ENCODE results near the gene SLC19A1. TPM values are rescaled to one million over a fixed set of nuclear protein-coding genes. Genes with fewer than 3 reads are reported as not detected.

The SLC19A1 gene
- total RNA-seq, 1 donor from 2014 or later: 36.8 TPM

DNA sequence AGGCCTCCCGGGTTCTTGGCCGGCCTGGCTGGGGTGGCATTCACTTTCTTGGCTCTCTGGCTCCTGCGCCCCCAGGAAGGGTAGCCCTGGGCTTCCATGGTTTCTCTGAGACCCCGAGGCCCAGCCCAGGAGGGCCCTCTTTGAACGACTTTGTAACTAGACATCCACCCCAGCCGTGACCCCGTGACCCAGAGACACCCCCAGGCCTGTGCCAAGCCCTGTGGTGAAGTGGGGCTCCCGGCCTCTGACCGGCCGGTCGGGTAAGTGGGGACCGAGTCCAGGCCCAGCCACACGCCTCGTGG is 73.3 kb downstream of the SLC19A1 start:
- peaks cover under 1% of the 10 kb centered on the region for H3K36me3 Mint-ChIP-seq
- no peaks in the 10 kb centered on the region for H3K27me3 Mint-ChIP-seq (ENCODE audit: low read depth)
- H3K4me1 Mint-ChIP-seq: peaks cover 20% of the 10 kb centered on the region
- H3K4me3 Mint-ChIP-seq: no peak overlapping the region
- H3K9me3 Mint-ChIP-seq: no peaks in the 10 kb centered on the region
- TF ChIP-seq, protein P1, sequence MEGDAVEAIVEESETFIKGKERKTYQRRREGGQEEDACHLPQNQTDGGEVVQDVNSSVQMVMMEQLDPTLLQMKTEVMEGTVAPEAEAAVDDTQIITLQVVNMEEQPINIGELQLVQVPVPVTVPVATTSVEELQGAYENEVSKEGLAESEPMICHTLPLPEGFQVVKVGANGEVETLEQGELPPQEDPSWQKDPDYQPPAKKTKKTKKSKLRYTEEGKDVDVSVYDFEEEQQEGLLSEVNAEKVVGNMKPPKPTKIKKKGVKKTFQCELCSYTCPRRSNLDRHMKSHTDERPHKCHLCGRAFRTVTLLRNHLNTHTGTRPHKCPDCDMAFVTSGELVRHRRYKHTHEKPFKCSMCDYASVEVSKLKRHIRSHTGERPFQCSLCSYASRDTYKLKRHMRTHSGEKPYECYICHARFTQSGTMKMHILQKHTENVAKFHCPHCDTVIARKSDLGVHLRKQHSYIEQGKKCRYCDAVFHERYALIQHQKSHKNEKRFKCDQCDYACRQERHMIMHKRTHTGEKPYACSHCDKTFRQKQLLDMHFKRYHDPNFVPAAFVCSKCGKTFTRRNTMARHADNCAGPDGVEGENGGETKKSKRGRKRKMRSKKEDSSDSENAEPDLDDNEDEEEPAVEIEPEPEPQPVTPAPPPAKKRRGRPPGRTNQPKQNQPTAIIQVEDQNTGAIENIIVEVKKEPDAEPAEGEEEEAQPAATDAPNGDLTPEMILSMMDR (IDR thresholded peaks at IDR 0.05; ENCODE audit: unreplicated experiment): no peak
- H3K27ac Mint-ChIP-seq: no peak overlapping the region
- DNase-seq (ENCODE audit: low spot score in 2 of 2, unreplicated experiment in 2 of 2): no peak

DNA sequence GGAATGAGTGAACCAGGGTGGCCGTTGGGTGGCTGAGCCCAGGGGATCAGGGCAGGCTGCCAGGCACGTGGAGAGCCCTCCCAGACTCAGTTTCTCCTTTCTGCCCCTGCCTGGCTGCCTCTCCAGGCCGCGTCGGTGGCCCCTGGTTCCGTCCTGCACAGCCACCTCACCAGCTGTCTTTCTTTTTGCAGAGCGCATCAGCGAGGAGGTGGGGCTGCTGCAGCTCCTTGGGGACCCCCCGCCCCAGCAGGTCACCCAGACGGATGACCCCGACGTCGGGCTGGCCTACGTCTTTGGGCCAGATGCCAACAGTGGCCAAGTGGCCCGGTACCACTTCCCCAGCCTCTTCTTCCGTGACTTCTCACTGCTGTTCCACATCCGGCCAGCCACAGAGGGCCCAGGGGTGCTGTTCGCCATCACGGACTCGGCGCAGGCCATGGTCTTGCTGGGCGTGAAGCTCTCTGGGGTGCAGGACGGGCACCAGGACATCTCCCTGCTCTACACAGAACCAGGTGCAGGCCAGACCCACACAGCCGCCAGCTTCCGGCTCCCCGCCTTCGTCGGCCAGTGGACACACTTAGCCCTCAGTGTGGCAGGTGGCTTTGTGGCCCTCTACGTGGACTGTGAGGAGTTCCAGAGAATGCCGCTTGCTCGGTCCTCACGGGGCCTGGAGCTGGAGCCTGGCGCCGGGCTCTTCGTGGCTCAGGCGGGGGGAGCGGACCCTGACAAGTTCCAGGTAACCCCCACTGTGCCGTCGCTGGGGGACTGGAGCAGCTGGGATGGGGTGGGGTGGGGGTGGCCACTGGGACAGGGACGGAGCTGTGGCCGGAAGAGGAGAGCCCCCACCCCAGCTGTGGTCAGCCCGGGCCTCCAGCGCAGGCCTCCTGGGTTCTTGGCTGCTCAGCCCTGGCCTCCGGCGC is 73.9 kb downstream of the SLC19A1 start:
- Mint-ChIP-seq H3K4me3 (no peak overlapping the region), H3K4me1 (peaks cover 20% of the 10 kb centered on the region), H3K27ac (no peak overlapping the region), H3K9me3 (no peaks in the 10 kb centered on the region), H3K36me3 (peaks cover 2% of the 10 kb centered on the region), H3K27me3 (ENCODE audit: low read depth) (no peaks in the 10 kb centered on the region)
- DNase-seq (ENCODE audit: low spot score in 2 of 2, unreplicated experiment in 2 of 2): no peak
- TF ChIP-seq, protein P1 (IDR thresholded peaks at IDR 0.05; ENCODE audit: unreplicated experiment): no peak

DNA sequence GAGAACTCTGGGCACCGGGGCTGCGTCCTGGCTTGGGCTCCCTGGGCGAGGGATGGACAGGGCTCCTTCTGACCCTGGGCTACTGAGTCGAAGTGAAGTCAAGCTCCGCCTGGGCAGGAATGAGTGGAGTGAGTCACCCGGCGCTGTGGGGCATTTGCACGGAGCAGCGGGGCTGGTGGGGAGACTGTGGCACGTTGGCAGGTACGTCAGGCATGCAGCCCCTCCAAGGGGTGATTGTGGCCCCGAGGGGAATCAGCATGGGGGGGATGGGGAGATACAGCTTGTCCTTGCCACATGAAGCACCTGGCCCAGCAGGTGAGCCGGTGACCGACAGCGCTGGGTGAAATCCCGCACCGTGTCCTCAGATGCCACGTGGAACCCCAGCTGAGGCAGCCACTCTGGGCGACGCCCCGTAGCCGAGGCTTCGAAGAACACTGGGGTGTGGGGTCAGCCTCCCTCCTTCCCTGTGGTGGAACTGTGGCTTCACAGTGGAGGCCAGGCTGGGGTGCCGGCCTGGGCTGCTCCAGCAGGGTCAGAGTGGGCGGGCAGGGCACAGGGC is 74.9 kb downstream of the SLC19A1 start:
- H3K27ac Mint-ChIP-seq: no peak overlapping the region
- H3K4me3 Mint-ChIP-seq: no peak overlapping the region
- TF ChIP-seq, protein P1 (IDR thresholded peaks at IDR 0.05; ENCODE audit: unreplicated experiment): no peak
- peaks cover 7% of the 10 kb centered on the region for H3K9me3 Mint-ChIP-seq
- H3K4me1 Mint-ChIP-seq: peaks cover 20% of the 10 kb centered on the region
- H3K36me3 Mint-ChIP-seq: peaks cover 10% of the 10 kb centered on the region
- DNase-seq (ENCODE audit: low spot score in 2 of 2, unreplicated experiment in 2 of 2): no peak
- H3K27me3 Mint-ChIP-seq (ENCODE audit: low read depth): no peaks in the 10 kb centered on the region

DNA sequence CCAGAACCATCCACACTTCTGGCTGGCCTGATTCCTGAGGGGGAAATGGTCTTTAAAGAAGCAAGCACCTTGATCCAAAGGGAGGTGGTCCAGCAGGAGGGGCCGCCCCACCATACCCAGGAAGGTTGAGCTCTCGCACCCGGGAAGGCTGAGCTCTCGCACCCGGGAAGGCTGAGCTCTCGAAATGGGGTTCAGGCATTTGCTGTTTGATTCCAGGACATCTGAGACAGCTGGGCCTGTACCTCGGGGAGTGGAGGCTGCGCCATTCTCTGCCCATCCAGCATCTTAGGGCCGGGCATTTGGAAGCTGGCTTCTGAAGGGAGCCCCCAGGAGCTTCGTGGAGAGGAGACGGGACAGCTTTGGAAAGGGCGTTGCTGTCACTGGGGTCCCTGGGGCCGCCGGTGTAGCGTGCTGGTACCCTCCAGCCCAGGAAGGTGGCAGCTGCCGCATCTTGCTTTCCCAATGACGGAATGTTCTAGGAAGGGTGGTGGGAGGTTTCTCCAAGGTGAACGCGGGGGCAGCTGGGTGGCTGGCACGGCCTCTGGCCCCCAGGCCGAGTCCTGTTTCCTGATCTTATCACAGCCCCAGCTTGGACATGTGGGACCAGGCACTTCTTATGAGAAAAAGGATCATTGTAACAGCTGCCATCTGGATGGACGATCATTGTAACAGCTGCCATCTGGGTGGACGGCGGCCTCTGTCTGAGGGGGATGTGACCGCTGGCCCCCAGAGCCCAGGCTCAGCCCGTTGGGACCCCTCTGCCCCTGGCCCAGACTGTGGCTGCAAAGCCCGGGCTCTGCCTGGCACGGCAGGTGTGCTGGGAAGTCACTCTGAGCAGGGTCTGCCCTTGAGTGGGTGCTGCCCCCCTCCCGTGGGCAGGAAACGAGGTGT is 75.7 kb downstream of the SLC19A1 start:
- peaks cover 14% of the 10 kb centered on the region for H3K9me3 Mint-ChIP-seq
- H3K4me1 Mint-ChIP-seq: peaks cover 20% of the 10 kb centered on the region
- no peak for DNase-seq (ENCODE audit: low spot score in 2 of 2, unreplicated experiment in 2 of 2)
- peaks cover 17% of the 10 kb centered on the region for H3K36me3 Mint-ChIP-seq
- H3K4me3 Mint-ChIP-seq: no peak overlapping the region
- TF ChIP-seq, protein P1 (IDR thresholded peaks at IDR 0.05; ENCODE audit: unreplicated experiment): no peak
- no peaks in the 10 kb centered on the region for H3K27me3 Mint-ChIP-seq (ENCODE audit: low read depth)
- H3K27ac Mint-ChIP-seq: no peak overlapping the region

DNA sequence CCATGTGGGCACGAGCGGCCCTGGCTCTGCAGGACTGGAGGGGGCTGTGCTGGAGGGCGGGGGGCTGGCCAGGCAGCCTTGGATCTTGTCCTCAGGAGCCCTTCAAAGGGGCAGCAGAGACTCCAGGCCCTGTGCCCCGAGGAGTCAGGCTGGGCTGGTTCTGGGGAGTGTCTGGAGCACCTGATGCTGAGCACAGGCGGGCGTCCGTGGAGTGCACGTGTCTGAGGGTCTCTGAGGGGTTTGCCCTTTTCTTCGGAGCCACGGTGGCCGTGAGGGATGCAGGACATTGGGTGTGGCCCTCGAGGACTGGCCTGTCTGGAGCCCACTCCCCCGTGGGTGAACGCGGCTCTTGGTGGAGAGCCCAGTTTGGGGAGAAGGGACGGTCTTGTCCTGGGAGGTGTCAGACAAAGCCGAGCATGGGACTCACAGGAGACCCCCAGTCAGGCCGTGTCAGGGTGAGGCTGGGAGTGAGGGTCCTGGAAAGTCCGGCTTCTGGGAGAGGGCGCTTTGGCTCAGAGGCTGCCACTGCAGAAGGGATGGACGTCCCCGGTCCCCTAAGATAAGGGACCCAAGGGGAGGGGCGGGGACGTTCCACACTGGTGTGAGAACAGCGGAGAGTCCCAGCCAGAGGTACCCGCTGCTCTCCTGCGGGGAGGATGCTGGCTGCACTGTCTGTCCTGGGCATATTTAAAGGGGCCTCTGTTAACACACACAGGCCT is 76.5 kb downstream of the SLC19A1 start:
- Mint-ChIP-seq H3K9me3 (peaks cover 17% of the 10 kb centered on the region), H3K4me1 (peaks cover 12% of the 10 kb centered on the region), H3K27me3 (ENCODE audit: low read depth) (no peaks in the 10 kb centered on the region), H3K36me3 (peaks cover 25% of the 10 kb centered on the region), H3K27ac (no peak overlapping the region), H3K4me3 (no peak overlapping the region)
- TF ChIP-seq, protein P1 (IDR thresholded peaks at IDR 0.05; ENCODE audit: unreplicated experiment): no peak
- no peak for DNase-seq (ENCODE audit: low spot score in 2 of 2, unreplicated experiment in 2 of 2)
